HG03064 (cell line): ENCODE results near the gene TMEM94.
"Not testable (repeated sequence)": the region's sequence is repeated elsewhere in the genome, so short reads cannot be mapped to it uniquely, and the experiment has no call there.

Source experiments
- ATAC-seq: cut with Tn5 transposase; IDR thresholded peaks from one replicate; pipeline ENCODE4 v1.9.1; 2021; ENCODE audit warnings: low read depth; ENCODE audit not compliant: unreplicated experiment

The TMEM94 gene

DNA sequence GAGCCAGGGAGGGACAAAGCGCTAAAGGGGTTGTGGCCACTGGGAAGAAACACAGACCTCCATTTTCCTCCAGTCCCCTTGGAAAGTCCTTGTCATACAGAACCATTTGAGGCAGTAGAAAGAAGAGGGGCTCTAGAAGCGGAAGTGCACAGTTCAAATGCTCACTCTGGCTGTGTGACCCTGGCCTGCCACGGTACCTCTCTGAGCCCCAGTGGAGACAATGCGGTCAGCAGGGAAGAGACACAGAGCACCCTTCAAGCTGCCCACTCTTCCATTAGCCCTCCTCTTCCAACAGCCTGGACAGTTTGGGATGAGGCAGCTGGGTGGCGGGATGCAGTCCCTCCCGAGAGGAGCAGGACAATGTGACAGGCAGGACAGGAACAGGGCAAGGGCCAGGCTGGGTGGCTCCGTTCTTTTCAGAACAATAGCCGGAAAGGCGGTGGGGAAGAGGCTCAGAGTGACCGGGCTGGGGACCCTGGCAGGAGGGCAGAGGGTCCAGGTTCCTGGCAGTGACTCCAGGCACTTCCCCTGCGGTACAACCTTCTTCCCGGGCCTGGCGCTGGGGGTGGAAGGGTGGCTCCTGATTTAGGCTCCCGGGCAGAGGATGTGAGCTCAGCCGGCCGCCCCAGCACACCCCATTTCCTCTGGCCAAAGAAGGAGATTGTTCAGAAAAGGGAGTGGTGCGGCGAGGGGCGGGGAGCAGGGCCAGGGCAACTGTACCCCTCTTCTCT, 53.3 kb downstream of the TMEM94 start:
- ATAC-seq = no peak

DNA sequence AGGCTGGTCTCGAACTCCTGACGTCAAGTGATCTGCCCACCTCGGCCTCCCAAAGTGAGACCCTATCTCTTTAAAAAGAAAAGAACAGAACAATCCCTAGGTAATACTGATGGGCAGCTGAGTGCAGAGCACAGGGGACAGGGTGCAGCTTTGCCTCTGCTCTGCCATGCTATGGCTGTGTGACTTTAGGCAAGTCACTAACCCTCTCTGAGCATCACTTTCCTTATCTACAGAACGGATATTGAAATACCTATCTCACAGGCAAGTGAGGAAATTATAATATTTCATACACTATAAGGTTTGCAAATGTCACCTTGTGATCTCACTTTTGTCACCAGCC, 54.8 kb downstream of the TMEM94 start:
- ATAC-seq = no peak

DNA sequence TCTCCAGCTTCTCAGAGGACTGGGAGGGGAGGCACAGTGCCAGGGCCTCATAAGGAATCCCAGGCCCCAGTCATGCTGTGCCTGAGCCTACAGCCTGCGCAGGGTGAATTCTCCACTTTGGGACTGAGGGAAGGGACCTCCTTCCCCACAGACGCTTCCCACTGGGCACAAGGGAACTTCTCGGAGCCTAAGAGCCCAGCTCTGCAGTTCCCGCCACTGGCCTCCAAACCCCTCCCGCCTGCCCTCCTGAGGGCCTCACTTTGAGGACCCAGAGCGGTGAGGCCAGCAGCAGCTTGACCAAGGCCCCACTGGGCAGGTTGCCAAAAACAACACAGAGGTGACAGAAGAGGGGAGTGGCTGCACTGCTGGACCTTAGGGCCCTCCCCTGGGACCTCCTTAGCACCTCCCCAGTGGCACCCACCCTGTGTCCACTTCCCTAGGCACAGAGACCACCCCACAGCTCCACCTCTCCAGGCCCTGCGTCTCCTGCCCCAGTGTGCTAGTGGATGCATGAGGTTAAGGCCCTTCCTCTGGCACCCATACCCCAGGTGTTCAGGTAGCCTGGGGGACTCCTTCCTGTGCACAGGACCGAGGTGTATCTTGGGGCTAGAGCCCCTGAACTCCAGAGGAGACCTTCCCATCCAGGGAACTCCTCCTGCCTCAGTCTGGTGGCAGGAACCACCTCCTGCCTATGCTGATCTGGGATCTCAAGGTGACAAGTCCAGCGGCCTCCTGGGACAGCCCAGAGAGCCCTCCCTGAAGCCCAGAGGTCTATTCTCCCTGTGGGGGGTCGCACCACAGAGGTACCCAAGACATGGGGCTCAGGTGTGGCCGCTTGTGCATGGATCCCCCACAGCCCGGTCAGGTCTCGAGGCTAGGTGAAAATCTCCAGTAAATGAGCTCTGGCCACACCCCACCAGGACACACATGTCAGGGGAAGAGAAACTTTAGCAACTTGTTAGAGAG, 55.5 kb downstream of the TMEM94 start:
- ATAC-seq = no peak

DNA sequence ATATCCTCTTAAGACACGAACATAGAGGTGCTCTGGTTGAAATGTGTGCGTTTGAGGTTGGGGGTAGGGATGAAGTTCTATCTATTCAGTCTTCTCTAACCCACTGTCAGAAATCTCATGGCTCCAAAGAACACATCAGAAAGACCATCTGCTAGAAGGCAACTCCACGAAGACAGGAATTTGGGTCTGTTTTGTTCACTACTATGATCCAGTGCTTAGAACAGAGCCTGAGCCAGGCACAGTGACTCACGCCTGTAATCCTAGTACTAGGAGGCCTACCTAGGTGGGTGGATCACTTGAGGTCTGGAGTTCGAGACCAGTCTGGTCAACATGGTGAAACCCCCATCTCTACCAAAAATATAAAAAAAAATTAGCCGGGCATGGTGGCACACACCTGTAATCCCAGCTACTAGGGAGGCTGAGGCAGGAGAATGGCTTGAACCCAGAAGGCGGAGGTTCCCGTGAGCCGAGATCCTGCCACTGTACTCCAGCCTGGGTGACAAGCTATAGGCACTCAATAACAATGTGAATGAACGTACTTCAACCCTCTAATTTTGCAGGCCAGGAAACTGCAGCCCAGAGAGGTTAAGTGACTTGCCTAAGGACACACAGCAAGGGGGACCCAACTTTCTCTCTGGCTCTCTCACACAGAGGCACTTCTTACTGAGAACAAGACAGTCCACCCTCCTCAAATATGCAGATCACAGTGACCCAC, 56.6 kb downstream of the TMEM94 start:
- ATAC-seq = no peak

DNA sequence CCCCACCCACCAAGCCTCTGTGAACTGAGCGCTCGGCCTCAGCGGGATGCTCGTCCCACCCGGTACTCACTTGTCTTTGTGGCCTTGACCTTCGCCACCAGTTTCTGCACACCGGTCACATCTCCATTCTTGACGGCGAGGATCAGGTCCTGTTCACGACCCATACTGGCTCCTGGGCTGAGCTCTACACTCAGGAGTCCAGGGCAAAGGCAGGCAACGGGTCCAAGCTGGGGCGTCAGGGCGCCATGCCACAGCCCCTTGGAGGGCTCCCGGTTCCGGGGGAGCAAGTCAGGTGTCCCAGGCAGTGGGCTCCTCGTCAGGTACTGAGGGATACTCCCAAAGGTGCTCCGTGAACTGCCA, 57.2 kb downstream of the TMEM94 start:
- ATAC-seq = no peak

DNA sequence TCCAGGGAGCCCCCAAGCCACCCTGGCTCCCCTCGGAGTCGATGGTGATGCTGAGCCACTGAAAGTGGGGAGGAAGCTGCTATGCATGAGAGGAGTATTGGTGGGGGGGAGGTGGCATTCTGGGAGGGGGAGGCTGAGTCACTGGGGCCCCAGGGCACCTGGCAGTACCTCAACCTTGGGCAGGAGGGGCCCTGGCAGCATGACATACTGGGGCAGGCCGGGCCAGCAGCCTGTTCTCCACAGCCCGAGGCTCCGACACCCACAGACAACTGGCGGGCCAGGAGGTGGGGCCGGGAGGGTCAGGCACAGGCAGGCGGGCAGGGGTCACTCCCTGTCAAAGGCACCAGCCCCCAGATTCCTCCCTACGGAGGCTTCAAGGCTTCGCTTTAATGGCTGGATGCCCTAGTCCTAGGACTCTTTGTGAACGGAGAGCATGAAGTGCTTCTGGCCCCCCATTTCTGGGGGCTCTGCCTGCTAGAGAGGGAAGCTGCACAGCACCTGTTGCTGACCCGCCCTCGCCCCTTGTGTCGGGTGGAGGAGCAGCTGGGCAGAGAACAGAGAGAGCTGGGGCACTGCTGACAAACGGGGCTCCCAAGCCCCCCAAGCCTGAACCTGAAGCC, 58.0 kb downstream of the TMEM94 start:
- no peak for ATAC-seq

- no peak for ATAC-seq
These were observed 58.6 kb downstream of the TMEM94 start for GRCh38 chr17:75514919-75515495.

GRCh38 chr17:75515496-75516254, 59.2 kb downstream of the TMEM94 start, which contains the start of gene CASKIN2:
CASKIN2 (minus strand) TSS chr17:75515537; CDS start chr17:75513804, 1,733 bp downstream.
- peak; percentile 42 for ATAC-seq

DNA sequence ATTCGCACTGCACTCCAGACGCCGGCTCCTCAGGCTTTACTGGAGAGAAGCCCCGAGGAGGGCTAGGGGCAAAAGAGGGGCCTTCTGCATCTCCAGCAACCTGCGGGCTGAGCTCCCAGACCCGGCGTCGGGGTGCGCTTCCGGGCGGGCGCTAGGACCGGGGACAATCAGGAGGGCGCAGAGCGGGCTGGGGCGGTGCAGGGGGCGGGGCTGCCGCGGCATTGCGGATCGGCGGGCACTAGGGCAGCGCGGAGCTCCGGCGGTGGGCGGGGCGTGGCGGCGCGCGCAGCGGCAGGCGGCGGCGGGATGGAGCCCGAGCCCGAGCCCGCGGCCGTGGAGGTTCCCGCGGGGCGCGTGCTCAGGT, 59.8 kb downstream of the TMEM94 start, which contains the start of gene TSEN54:
Gene TSEN54, plus strand, starts transcription at position 274 of the 364 bp plus-strand sequence. Its CDS starts 33 bp downstream, at position 307.
- ATAC-seq = peak; percentile 67

DNA sequence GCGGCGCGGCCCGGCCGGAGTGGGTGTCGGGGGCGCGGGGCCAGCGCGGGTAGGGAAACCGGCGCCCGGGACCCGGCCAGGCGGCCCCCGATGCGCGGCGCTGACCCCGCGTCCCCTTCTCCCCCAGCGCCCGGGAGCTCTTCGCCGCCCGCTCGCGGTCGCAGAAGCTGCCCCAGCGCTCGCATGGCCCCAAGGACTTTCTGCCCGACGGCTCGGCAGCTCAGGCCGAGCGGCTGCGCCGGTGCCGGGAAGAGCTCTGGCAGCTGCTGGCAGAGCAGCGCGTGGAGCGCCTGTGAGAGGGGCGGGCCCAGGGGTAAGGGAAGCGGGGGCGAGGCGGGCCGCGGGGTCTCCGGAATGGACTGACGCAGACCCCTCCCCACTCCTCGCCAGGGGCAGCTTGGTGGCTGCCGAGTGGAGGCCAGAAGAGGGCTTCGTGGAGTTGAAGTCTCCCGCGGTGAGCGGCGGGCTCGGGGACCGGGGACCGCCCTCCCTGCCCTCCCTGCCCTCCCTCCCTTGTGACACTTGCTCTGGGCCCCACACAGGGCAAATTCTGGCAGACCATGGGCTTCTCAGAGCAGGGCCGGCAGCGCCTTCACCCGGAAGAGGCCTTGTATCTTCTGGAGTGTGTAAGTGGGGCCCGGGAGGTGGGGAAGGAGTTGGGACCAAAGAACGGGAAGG, 60.3 kb downstream of the TMEM94 start:
- peak; percentile 14 for ATAC-seq

DNA sequence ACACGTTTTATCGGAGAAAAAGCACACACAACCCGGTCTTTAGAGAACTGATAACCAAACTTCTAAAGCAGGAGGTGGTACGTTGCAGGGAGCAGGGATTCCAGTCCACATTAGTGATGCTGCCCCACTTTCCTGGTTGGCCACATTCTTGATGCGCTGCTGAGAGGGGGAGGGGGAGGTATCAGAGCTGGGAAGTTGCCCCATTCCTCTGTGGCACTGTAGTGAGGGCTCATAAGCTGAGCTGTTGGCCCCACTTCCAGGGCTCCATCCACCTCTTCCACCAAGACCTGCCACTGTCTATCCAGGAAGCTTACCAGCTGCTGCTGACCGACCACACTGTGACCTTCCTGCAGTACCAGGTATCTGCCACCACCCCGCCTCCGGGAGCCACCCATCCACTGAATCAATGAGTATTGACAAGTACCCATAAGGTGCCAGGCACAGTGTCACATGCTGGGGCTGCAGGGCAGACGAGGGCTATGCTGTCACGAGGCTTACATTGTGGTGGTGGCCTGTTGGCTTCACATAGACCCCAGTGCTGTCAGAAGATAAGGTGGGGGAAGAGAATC, 60.9 kb downstream of the TMEM94 start:
- no peak for ATAC-seq

DNA sequence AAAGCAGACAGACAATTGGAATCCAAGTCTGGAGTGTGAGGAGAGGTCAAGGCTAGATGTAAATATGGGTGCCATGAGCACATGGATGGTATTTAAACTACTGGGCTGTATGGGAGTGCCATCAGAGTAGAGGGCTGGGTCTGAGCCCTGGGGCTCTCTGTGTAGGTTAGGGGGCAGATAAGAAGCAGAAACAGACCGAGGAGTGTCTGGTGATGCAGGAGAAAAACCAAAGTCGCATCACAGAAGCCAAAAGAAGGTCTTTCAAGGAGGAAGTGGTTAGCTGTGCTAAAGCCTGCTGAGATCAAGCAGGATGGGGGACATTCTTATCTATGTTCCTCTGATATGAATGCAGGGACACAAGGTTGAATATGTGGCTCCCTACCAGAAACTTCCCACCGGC, 61.8 kb downstream of the TMEM94 start:
- ATAC-seq = no peak

DNA sequence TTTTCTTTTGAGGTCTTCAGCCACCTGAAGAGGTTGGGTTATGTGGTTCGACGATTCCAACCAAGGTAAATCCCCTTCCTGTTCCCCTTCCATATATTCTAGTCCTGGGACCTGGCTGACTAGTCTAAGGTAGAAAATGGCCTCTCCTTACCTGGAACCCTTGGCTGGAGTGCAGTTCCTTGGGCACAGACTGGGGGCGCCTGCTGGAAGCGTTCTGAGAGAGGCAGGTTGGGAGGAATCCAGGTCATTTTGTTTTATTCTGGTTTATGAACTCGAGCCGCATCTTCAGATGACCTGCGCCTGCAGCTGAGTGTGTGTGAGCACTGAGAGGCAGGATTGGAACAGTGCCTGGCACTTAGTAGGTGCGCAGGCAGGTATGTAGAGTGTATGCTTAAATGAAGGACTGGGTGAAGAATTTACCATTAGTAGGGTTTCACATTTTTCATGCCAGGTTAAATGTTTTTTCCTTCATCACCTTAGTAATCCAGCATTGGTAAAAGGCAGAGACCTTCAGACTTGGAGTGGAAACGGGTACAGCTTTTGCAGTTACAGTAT, 62.6 kb downstream of the TMEM94 start:
- no peak for ATAC-seq

DNA sequence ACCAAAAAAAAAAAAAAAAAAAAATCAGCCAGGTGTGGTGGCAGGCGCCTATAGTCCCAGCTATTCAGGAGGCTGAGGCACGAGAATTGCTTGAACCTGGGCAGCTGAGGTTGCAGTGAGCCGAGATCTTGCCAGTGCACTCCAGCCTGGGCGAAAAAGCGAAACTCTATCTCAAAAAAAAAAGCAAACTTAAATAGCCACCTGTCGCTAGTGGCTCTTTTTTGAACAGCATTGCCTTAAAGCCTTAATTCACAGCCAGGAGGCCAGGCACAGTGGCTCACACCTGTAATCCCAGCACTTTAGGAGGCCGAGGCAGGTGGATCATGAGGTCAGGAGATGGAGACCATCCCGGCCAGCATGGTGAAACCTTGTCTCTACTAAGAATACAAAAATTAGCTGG, 64.0 kb downstream of the TMEM94 start:
- not testable (repeated sequence) for ATAC-seq

- ATAC-seq = no peak
These were observed 64.9 kb downstream of the TMEM94 start for GRCh38 chr17:75521290-75521689.

- no peak for ATAC-seq
These were observed 65.7 kb downstream of the TMEM94 start for GRCh38 chr17:75521951-75522727.

GRCh38 chr17:75523647-75524046, 67.2 kb downstream of the TMEM94 start:
- ATAC-seq = no peak
